Cardiac fibroblast (primary cell): Measurements from ENCODE around the gene SLC2A8.

Experiments used
- DNase-seq, 2 donors: peaks; one replicate each; pipeline versions ENCODE4 v3.0.0 to v3.0.0-alpha.2; 2010; ENCODE audit warnings: low read depth in 2 of 2
- H3K4me3 ChIP-seq, 2 donors: replicated peaks in 1 of 2; 1 replicate in 1 of 2; 2 replicates in 1 of 2; pipeline ENCODE4 v1.5.1; 2011; ENCODE audit warnings: low read depth in 2 of 2, low read length in 2 of 2, mild to moderate bottlenecking in 2 of 2, moderate library complexity in 1 of 2
- CTCF ChIP-seq: IDR thresholded peaks from one replicate; pipeline ENCODE4 v1.5.1; 2011; ENCODE audit warnings: low read depth, mild to moderate bottlenecking, low read length, inconsistent platforms

SLC2A8 gene

GRCh38 chr9:127365461-127365860, 31.5 kb upstream of the SLC2A8 start:
- TF ChIP-seq CTCF = no peak
- DNase-seq = no peak
- H3K4me3 ChIP-seq = no peak overlapping the region

- DNase-seq = no peak
- no peak for TF ChIP-seq CTCF
- H3K4me3 ChIP-seq = no peak overlapping the region
Measured at GRCh38 chr9:127366594-127366993, 30.4 kb upstream of the SLC2A8 start.

GRCh38 chr9:127368852-127369402, 28.0 kb upstream of the SLC2A8 start:
- DNase-seq = no peak
- H3K4me3 ChIP-seq = no peak overlapping the region
- no peak for TF ChIP-seq CTCF

GRCh38 chr9:127369428-127369827, 27.5 kb upstream of the SLC2A8 start:
- DNase-seq = no peak
- no peak overlapping the region for H3K4me3 ChIP-seq
- TF ChIP-seq CTCF = no peak

GRCh38 chr9:127370147-127370579, 26.8 kb upstream of the SLC2A8 start:
- no peak for TF ChIP-seq CTCF
- no peak for DNase-seq
- no peak overlapping the region for H3K4me3 ChIP-seq

GRCh38 chr9:127370672-127371648, 26.0 kb upstream of the SLC2A8 start:
- DNase-seq = no peak
- TF ChIP-seq CTCF = no peak

More at GRCh38 chr9:127370672-127371648, 26.0 kb upstream of the SLC2A8 start:
- no peak overlapping the region for H3K4me3 ChIP-seq
